CD4-positive, alpha-beta T cell treated with Interleukin-6 for 4 hours (primary cell): ENCODE measurements around the gene ECSCR.
A peak's percentile ranks its signal among the peaks of the same experiment; 100 is the strongest.

Source experiments
- DNase-seq: peaks from one replicate; pipeline ENCODE4 v3.0.0-alpha.2; 2020; ENCODE audit warnings: mixed read lengths

ECSCR gene

DNA sequence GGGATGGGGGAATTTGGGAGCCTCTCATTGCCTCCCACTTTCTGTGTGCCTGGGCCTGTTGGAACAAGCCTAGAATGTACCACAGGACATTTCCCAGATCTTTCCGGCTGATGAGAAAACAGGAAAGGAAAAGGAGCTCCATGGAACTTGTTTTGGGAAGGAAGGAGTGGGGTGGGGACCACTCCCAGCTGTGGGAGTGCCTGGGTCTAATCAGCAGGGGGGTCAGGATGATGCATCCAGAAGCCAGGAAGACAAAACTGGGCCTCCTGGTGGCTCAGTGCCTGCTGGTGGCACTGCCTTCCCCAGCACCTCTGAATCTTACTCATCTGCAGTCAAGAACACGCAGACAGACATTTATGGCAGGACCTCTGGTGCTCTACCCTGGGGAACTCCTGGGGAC, 11.0 kb upstream of the ECSCR start:
- DNase-seq: no peak

DNA sequence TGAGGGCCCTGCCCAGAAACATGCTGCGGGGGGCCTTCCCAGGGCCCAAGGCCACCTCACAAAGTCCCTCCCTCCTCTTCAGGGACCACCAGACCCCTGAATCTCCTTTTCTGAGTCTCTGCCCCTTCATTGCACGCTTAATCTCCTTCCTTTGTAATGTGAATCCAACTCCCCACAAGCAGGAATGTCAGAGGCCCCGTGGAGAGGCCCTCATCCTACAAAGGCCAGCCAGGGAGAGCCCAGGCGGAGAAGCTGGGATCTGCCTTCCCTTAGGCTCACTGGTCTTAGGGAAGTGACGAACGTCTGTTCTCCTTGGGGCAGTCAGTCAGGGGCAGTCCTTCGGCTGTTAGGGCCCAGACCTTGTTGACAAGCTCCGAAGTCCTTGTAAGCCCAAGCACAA, 10.6 kb upstream of the ECSCR start:
- no peak for DNase-seq

DNA sequence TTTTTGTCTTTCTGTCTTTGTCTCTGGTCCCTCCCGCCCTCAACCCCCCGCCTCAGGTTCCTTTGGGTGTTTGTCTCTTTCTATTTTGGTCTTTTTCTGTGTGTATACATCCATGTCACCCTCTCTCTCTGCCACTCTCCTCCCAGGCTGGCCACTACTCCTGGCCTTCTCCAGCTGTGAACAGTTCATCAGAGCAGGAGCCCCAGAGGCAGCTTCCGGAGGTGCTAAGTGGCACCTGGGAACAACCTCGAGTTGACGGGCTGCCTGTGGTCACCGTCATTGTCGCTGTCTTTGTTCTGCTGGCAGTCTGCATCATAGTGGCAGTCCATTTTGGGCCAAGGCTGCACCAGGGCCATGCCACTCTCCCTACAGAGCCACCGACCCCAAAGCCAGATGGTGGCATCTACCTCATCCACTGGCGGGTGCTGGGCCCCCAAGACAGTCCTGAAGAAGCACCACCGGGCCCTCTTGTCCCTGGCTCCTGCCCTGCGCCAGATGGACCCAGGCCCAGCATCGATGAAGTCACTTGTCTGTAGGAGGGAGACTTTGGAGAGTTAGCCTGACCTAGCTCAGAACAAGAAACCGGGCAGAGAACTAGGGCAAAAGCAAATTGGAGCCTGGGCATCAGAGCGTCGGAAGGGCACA, 10.0 kb upstream of the ECSCR start:
- peak; percentile 48 for DNase-seq

DNA sequence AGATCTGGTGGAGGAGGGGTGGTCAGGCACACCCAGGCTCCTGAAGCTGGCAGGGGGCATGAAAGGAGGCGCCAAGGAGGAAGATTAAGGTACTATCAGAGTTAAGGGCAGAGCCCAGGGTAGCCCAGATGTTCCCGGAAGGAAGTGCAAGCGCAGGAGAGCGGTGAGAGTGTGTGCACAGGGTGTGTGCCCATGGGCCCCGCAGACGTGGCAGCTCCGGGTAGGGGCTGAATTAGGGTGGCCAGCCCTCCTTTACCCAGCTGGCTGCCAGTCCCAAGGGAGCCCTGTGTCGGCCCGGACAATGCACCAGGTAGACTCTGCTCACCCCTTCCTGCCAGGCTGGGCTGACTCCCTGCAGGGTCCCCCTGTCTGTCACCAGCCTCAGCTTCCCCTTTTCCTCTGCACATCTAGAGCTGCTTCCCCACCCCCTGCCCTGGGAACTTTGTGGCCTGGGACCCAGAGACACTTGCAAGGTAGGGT, 8.3 kb upstream of the ECSCR start, which contains the start of gene SMIM33:
TSS of gene SMIM33 (plus strand) at position 184 of the 480 bp plus-strand sequence. CDS start at position 302, 118 bp downstream.
- DNase-seq: peak; percentile 69

DNA sequence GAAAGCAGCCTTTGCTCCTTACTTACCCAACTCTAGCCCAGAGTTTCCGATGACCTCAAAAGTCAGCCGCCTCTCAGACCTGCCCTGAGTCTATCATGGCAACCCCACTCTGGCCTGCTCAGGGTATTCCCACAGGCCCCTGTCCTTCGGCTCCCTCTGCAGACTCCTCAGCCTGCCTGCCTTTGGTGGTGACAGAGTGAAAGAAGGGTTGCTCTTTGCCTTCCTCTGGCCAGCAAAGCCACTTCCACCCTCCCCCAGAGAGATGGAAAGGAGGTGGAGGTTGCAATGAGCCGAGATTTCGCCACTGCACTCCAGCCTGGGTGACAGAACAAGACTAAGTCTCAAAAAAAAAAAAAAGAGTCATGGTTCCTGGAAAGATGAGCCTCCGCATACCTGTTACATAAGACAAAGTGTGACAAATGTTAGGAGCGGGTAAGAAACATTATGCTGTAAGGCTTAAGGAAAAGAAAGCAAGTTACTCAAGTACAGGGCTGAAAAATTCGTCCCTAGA, 5.9 kb upstream of the ECSCR start:
- no peak for DNase-seq

DNA sequence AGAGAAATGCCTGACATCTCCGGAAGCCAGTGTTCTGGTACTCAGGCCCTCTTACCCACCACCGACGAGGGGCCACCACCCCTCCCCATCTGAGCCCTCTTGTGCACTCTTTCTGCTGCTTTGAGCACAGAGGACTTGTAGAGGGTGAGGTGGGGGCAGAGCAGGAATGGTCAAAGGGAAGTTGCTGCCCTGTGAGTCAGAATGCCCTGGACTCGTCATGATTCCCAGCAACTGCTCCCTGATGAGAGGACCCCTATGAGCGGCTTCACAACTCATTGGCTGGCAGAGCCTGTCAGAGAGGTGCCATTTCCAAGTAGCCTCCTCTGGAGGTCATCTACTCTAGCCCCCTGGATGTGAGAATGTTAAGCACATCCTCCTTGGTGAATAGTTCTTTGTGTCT, 845 bp downstream of the ECSCR start:
- DNase-seq: no peak

DNA sequence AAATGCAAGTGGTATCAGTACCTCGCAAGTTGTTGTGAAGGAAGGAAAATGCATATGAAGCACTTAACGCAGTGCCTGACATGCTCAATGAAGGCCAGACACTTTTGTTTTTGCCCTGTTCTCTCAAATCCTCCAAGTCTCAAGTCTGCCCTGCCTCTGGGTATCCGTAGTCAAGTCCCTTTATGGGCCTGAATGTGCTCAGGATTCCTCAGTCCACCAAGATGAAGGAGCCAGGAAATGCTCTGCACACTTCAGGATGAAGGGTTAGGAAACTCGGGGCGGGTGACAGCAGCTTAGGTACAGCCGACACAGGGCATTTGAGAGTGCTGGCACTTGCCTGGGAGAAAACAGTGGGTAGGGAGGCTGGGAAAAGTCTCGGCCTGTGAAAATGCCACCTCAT, 1.4 kb downstream of the ECSCR start:
- no peak for DNase-seq

DNA sequence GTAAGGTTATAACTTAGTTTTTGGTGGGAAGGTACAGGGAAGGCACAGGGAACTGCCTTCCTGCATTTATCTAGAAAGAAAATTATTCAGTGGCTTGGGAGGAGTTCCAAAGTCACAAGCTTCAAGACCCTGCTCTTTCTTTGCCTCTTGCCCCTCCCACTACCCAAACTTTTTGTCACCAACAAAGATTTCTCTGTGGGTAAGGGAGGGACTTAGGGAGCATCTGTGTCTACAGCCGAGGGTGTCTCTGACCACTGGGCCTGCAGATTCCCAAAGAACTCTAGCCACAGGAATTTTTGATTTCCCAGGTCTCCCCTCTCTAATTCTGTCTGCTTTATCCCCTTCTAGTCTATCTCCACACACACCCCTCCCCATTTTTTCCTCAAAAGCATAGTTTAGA, 2.1 kb downstream of the ECSCR start:
- DNase-seq: no peak

DNA sequence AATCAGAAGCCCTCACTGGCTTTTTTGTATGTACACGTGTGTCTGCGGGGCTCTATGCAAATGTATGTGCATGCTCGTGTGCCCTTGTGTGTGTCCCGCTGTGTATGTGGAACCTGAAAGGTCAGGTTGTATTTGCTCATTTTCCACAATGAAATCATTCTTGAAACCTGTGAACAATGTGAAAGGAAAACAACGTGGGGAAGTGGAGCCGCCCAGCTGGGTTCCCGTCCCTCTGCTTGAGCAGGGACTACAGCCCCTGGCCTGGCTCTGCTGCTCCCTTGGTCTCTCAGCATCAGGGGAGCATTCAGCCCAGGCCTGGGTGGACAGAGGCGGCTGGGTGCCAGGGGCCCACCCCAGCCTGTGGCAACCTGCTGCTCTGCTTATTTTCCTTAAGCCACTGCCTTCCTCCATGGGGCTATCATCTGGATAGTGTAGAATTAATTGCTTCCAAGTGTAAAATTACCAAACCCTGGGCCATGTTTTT, 3.0 kb downstream of the ECSCR start:
- peak; percentile 42 for DNase-seq

DNA sequence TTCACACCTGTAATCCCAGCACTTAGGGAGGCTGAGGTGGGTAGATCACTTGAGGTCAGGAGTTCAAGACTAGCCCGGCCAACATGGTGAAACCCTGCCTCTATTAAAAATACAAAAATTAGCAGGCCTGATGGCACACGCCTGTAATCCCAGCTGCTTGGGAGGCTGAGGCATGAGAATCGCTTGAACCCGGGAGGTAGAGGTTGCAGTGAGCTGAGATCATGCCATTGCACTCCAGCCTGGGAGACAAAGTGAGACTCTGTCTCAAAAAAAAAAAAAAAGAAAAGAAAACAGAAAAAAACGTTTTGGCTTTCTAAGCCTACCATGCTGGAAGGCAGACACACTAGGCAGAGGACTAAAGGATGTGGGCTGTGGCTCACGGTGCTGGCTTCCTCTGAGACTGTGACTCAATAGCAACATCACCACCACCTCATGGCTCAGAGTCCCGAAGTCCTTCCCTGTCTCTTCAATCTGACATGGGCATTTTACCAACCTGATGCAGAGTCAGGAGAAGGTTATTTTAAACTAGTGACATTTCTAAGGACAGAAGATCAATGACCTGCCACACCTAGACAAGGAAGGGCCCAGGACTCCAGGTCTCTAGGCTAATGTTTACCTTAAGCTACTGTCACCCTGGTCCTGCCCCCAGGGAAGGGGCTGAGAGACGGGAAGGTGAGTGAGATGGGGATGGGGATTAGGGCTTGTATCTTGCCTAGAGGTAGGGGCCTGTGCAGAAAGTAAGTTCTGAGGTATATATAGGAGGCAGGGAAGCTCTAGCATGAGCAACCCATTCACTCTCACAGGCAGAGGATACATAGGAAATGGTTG, 3.7 kb downstream of the ECSCR start:
- DNase-seq: peak; percentile 87

DNA sequence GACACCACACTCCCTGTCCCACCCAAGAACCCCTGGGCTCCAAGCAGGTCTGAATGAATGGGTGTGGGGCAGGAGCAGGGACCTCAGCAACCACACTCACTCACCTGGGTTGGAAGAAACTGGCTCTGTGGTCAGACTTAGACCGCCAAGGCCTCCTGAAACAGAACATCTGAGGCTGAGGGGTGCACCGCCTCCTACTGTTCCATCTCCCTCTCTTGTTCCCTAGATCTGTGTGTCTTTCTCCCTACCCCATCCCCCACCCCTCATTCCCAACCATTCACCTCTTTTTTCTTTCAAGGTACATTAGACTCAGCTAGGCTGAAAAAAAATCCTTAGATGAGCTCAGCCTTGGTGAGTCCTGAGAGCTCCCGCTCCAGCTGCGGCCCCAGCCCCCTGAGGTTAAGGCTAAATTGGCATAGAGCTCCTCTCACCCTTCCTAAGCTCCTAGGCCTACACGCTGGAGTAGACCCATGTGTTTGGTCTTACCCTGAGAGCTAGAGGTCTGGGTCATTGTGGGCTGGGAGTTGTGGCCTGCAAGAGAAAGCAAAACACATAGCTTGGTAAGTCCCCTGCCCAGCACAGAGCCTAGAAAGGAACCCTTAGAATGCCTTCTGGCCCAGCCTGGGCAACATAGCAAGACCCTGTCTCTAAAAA, 4.8 kb downstream of the ECSCR start:
- DNase-seq: no peak

DNA sequence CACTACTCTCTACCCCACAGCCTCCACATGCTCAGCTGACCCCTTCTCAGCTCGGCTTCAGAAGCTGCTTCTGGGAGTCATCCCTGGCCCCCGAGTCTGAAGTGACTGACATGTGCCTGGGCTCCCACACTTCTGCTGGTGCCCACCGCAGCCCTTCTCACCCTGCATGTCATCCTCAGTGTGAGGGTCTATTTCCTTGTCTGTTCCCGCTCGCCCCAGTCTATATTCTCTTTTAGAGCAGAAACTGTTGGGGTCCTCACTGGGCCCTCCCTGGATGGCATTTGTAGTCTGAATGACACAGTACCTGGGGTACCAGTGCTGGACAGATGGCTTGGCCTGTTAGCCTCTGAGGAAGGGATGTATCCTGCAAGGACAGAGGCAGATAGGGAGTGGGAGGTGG, 5.3 kb downstream of the ECSCR start:
- DNase-seq: no peak

DNA sequence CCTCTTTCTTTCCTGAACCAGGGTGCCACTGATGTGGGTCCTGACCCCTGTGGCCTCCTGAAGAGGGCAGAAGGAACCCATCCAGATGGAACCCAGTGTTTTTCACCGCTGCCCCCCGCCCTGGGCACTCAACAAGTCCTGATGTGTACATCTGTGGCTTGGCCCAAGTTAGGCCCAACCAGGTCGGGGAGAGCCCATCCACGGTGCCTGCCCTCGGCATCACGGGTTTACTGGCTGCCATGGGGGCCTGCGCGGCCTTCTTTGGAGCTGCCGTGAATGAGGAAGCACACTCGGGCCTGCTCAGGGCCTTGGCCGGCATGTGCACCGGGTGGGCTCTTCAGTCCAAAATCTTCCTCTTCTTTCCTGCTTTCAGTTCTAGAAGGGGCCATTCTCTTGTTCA, 5.8 kb downstream of the ECSCR start:
- no peak for DNase-seq

DNA sequence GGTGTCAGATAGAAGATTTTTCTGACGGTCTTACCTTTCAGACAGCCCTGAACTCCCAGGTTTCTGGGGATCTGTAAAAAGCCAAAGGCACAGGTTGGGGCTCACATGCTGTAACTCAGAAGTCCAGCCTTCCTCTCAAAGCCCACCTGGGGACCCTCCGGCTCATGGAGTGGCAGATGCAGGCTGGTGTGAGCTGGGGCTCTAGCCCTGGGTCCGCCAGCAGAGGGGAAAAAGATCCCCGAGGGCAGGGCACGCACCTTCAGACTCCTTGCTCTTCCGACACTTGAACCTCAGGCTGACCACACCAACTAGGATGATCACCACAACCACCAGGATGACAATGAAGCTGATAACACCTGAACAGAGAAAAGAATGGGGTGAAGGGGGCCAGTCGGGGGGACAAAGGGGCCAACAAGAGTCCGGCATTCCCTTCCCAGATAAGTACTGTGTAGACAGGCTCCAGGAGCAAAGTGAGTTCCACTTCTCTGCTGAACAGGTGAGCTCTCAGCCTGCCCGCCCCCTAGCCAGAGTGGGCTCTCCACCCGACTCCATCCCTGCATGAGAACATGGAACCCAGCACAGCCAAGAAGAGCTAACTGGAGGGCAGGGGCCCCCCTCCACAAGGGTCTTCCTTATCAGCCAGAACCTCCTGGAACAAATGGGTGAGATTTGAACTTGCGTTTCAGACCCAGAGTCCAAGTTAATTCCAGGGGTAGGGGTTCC, 7.8 kb downstream of the ECSCR start:
- DNase-seq: no peak

DNA sequence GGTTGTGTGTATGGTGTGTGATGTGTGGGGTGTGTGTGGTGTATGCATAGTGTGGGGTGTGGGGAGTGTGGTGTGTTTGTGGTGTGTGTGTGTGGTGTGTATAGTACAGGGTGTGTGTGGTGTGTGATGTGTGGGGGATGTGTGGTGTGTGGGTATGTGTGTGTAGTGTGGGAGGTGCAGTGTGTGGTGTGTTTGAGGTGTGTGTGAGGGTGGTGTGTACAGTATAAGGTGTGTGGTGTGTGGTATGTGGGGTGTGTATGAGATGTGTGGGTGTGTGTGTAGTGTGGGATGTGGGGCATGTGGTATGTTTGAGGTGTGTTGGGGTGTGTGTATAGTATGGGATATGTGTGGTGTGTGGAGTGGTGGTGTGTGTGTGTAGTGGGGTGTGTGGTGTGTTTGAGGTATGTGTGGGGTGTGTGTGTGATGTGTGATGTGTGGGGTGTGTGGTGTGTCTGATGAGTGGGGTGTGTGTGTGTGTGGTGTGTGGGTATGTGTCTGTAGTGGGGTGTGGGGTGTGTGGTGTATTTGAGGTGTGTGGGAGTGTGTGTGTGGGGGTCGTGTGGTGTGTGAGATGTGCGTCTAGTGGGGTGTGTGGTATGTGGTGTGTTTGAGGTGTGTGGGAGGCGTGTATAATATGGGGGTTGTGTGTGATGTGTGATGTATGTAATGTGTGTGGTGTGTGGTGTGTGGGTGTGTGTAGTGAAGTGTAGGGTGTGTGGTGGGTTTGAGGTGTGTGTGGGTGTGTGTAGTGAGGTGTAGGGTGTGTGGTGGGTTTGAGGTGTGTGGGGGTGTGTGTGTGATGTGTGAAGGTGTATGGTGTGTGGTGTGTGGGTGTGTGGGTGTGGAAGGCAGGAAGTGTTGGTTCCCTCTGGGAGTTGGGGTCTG, 8.6 kb downstream of the ECSCR start:
- DNase-seq: peak; percentile 37

DNA sequence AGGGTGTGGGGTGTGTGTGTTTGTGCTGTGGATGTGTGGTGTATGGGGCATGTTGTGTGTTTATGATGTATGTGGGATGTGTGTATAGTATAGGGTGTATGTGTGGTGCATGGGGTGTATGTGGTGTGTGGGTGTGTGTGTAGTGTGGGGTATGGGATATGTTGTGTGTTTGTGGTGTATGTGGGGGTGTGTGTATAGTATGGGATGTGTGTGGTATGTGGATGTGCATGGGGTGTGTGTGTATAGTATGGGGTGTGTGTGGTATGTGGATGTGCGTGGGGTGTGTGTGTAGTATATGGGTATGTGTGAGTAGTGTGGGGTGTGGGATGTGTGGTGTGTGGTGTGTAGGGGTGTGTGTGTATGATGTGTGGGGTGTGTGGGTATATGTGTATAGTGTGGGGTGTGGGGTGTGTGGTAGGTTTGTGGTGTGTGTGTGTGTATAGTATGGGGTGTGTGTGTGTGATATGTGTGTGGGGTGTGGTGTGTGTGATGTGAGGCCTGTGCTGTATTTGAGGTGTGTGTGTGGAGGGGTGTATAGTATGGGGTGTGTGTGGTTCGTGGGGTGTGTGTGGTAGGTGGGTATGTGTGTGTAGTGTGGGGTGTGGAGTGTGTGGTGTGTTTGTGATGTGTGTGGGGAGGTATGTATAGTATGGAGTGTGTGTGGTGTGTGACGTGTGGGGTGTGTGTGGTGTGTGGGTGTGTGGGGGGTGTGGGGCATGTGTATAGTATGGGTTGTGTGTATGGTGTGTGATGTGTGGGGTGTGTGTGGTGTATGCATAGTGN, 10.5 kb downstream of the ECSCR start:
- no peak for DNase-seq

DNA sequence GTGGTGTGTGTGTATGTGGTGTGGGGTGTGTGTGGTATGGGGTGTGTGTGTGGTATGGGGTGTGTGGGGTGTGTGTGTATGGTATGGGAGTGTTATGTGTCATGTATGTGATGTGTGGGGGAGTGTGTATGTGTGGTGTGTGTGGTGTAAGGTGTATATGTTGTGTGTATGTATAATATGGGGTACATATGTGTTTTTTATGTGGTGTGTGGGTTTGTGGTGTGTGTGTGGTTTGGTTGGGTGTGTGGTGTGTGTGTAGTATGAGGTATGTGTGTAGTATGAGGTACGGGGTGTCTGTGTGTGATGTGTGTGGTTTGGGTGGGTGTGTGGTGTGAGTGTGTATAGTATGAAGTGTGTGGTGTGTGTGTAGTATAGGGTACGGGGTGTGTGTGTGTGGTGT, 11.4 kb downstream of the ECSCR start:
- DNase-seq: no peak

DNA sequence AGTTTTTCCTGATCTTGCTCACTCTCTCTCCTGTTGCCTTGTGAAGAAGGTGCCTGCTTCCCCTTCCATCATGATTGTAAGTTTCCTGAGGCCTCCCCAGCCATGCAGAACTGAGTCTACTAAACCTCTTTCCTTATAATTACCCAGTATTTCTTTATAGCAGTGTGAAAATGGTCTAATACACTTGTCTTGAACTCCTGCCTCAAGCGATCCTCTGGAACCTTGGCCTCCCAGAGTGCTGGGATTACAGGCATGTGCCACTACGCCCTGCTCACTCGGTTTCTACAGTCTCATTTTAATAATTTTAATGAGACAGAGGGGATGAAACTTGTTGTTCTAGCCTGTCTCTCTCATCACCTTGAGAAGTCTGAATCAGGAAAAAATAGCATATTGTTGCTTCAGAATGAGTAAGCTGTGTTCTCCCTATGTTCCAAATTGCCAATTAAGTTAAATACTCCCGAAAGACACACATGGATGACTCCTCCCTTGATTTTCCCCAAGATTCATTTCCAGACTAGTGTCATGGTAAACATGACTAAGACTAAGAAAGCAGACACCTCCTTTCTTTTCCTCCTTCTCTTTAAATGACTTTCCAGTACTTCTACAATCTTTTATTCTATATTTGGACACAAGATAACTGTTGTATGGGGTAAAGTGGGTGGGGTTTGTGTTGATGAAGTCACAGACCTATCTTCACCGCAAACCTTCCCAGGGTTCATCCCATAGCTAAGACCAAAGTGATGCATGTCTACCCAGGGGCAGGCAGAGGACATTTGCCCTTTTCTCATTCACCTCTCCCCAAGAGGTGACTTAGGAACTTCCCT, 15.4 kb downstream of the ECSCR start:
- no peak for DNase-seq

DNA sequence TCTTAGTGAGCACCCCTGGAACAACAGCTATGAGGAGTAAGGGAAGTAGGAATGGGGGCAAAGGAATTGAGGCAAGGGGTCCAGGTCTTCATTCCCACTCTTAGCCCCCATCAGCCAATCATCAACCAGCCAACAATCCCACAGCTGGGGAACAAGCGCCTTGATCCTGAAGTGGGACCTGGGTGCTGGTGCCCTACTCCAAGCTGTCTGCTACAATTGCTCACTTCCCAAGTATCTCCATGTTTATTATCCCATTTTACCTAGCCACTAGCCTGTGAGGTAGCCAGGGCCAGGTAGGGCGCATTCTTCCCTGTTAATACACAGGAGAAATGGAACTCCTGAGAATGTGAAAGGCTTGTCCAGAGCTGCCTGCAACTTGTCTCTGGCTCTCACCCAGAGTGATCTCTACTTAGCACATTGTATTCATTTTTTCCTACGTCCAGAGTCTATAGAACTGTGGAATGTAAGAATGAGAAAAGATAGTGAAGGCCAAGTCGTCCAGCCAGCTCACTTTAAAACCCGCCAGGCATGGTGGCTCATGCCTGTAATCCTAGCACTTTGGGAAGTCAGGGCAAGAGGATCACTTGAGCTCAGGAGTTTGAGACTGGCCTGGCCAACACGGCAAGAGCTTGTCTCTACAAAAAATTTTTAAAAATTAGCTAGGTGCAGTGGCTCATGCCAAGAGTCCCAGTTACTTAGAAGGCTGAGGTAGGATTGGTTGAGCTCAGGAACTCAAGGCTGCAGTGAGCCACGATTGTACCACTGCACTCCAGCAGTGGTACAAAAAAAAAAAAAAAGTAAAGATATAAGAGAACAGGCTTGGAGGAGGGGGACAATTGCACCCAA, 17.0 kb downstream of the ECSCR start:
- no peak for DNase-seq
